CD14-positive monocyte (primary cell): ENCODE results near the gene HCAR3. TPM values are rescaled to one million over a fixed set of nuclear protein-coding genes. Genes with fewer than 3 reads are reported as not detected.

Source experiments
- DNase-seq, 3 donors: peaks; one replicate each; pipeline ENCODE4 v3.0.0-alpha.2; 2011 to 2022
- H2AFZ ChIP-seq: 2 replicates; pipeline ENCODE4 v1.6.0; 2012; ENCODE audit warnings: mild to moderate bottlenecking, low read depth, low read length, inconsistent platforms; ENCODE audit not compliant: insufficient read depth, poor library complexity, severe bottlenecking
- H3K27ac ChIP-seq, 2 donors: 1 replicate in 1 of 2; 2 replicates in 1 of 2; pipeline ENCODE4 v1.5.1; 2012 to 2013; ENCODE audit warnings: low read length in 2 of 2, control low read depth in 1 of 2, inconsistent platforms in 1 of 2, low read depth in 1 of 2, mild to moderate bottlenecking in 1 of 2
- H3K27me3 ChIP-seq, 2 donors: one replicate each; pipeline versions ENCODE4 v1.6.0 to v1.6.1; 2011 to 2013; ENCODE audit warnings: low read length in 2 of 2; ENCODE audit not compliant: control insufficient read depth in 2 of 2, insufficient read depth in 2 of 2
- H3K36me3 ChIP-seq, 2 donors: replicated peaks in 1 of 2; 1 replicate in 1 of 2; 2 replicates in 1 of 2; pipeline versions ENCODE4 v1.5.1 to v1.6.1; 2012 to 2013; ENCODE audit warnings: low read length in 2 of 2, control low read depth in 1 of 2, inconsistent platforms in 1 of 2, mild to moderate bottlenecking in 1 of 2; ENCODE audit not compliant: insufficient read depth in 2 of 2, control insufficient read depth in 1 of 2
- H3K4me1 ChIP-seq, 2 donors: 1 replicate in 1 of 2; 2 replicates in 1 of 2; pipeline versions ENCODE4 v1.5.1 to v1.6.1; 2012 to 2013; ENCODE audit warnings: low read length in 2 of 2, control low read depth in 1 of 2, inconsistent platforms in 1 of 2, mild to moderate bottlenecking in 1 of 2, moderate library complexity in 1 of 2; ENCODE audit not compliant: insufficient read depth in 2 of 2, control insufficient read depth in 1 of 2
- H3K4me2 ChIP-seq: replicated peaks from 2 replicates; pipeline ENCODE3; 2012; ENCODE audit warnings: low read length, moderate library complexity, mild to moderate bottlenecking; ENCODE audit not compliant: poor library complexity, severe bottlenecking; ENCODE audit errors: extremely low read depth
- H3K4me3 ChIP-seq, 3 experiments: fragments of 200-600 bp in 1 of 3; sonication (generic) in 1 of 3; replicated peaks in 1 of 3; 1 replicate in 2 of 3; 2 replicates in 1 of 3; pipeline ENCODE4 v1.5.1; 2011 to 2013; ENCODE audit warnings: low read length in 3 of 3, mild to moderate bottlenecking in 3 of 3, control low read depth in 2 of 3, low read depth in 2 of 3, inconsistent platforms in 1 of 3, moderate library complexity in 1 of 3
- H3K79me2 ChIP-seq: 2 replicates; pipeline ENCODE4 v1.6.0; 2012; ENCODE audit warnings: mild to moderate bottlenecking, control low read depth, inconsistent platforms, low read length, moderate library complexity; ENCODE audit not compliant: insufficient read depth
- H3K9ac ChIP-seq: 2 replicates; pipeline ENCODE4 v1.6.0; 2017; ENCODE audit warnings: low read length, mild to moderate bottlenecking; ENCODE audit not compliant: insufficient read depth, poor library complexity, severe bottlenecking
- H3K9me3 ChIP-seq, 2 donors: replicated peaks in 1 of 2; 1 replicate in 1 of 2; 2 replicates in 1 of 2; pipeline versions ENCODE4 v1.5.1 to v1.6.1; 2012 to 2013; ENCODE audit warnings: low read length in 2 of 2, control low read depth in 1 of 2; ENCODE audit not compliant: control insufficient read depth in 1 of 2, insufficient read depth in 1 of 2
- H4K20me1 ChIP-seq: 2 replicates; pipeline ENCODE4 v1.6.0; 2012; ENCODE audit warnings: mild to moderate bottlenecking, low read length, control low read depth, moderate library complexity; ENCODE audit not compliant: insufficient read depth
- H3K27ac Mint-ChIP-seq, 7 donors: one replicate each; pipeline ENCODE4 v1.8.0; 2020; ENCODE audit warnings: mild to moderate bottlenecking in 7 of 7, mixed read lengths in 7 of 7, moderate library complexity in 6 of 7, inconsistent platforms in 2 of 7
- H3K27me3 Mint-ChIP-seq, 3 donors: one replicate each; pipeline ENCODE4 v1.8.0; 2021 to 2022; ENCODE audit warnings: low read depth in 3 of 3, mild to moderate bottlenecking in 3 of 3, mixed read lengths in 3 of 3, moderate library complexity in 3 of 3, inconsistent platforms in 1 of 3
- H3K36me3 Mint-ChIP-seq, 2 donors: one replicate each; pipeline ENCODE4 v1.8.0; 2020; ENCODE audit warnings: mixed read lengths in 2 of 2, inconsistent platforms in 1 of 2, mild to moderate bottlenecking in 1 of 2
- H3K4me1 Mint-ChIP-seq: one replicate; pipeline ENCODE4 v1.8.0; 2020; ENCODE audit warnings: mild to moderate bottlenecking, mixed read lengths
- H3K4me3 Mint-ChIP-seq, 2 donors: one replicate each; pipeline ENCODE4 v1.8.0; 2020; ENCODE audit warnings: mild to moderate bottlenecking in 2 of 2, mixed read lengths in 2 of 2, moderate library complexity in 1 of 2
- H3K9me3 Mint-ChIP-seq, 7 donors: one replicate each; pipeline ENCODE4 v1.8.0; 2020 to 2022; ENCODE audit warnings: mixed read lengths in 7 of 7, mild to moderate bottlenecking in 6 of 7, moderate library complexity in 6 of 7, inconsistent platforms in 2 of 7
- CTCF ChIP-seq: fragments of 200-600 bp; IDR thresholded peaks from one replicate; pipeline ENCODE4 v1.8.0; 2022; ENCODE audit warnings: antibody characterized with exemption, mild to moderate bottlenecking
- WGBS: methylation state at CpG from one replicate; pipeline ENCODE4 v1.1.5; 2013; ENCODE audit warnings: missing lambda C conversion rate; ENCODE audit not compliant: insufficient coverage; 5-methylcytosine and 5-hydroxymethylcytosine counted together
- intact Hi-C, 2 donors: fragments of 100-400 bp; cut with micrococcal nuclease; formaldehyde crosslinking; loops; one replicate each; pipeline versions ENCODE4 v1.15.0 to v1.15.1; 2023
- polyA plus RNA-seq, 3 donors: library from polyadenylated mRNA; depleted of rRNA in 1 of 3; unstranded in 2 of 3; stranded (reverse) in 1 of 3; fragments of 300-500 nt in 2 of 3; fragments of >200 nt in 1 of 3; fragmentation: Illumina TruSeq in 2 of 3; gene quantifications; 1 replicate in 2 of 3; 2 replicates in 1 of 3; pipeline ENCODE4 v1.2.3, GENCODE V29; 2012 to 2021

Gene HCAR3
- polyA plus RNA-seq, 3 donors = 14.4 to 65.3 (median 23.7) TPM

- Histone ChIP-seq H3K27ac (peak overlapping the region; percentile 73 to 79), H3K4me3 (no peak overlapping the region), H3K9ac (peak overlapping the region; percentile 27), H3K79me2 (no peaks in the 10 kb centered on the region), H2AFZ (no peak overlapping the region), H3K9me3 (no peaks in the 10 kb centered on the region), H3K4me2 (peak overlapping the region; percentile 13), H3K27me3 (no peaks in the 10 kb centered on the region), H4K20me1 (no peaks in the 10 kb centered on the region), H3K36me3 (no peaks in the 10 kb centered on the region), H3K4me1 (peaks cover 44 to 45% of the 10 kb centered on the region in 2 donors)
- TF ChIP-seq CTCF = no peak
- peak overlapping the region in 1 of 2 donors; percentile 56 for H3K4me3 Mint-ChIP-seq
- H3K27ac Mint-ChIP-seq = peak overlapping the region; percentile 90 to 94 (median 92)
- no peaks in the 10 kb centered on the region for H3K36me3 Mint-ChIP-seq
- peak; percentile 92 to 95 (median 94) for DNase-seq
- H3K9me3 Mint-ChIP-seq = peaks cover 0 to 3% (median 2%) of the 10 kb centered on the region in 7 donors
- H3K27me3 Mint-ChIP-seq = peaks cover 0 to 2% (median 0%) of the 10 kb centered on the region in 3 donors
- 16% methylated on average over 4 of the region's 7 CpGs for WGBS
- intact Hi-C loops = loop anchor here in 1 of 2 donors (2.0 kb wide), 1 partner anchor 17 kb away; no protein-coding TSS in a partner anchor
- H3K4me1 Mint-ChIP-seq = peaks cover 28% of the 10 kb centered on the region
These were observed 27.4 kb upstream of the HCAR3 start for GRCh38 chr12:122743895-122744525.

GRCh38 chr12:122740351-122740750 lies 23.7 kb upstream of the HCAR3 start:
- TF ChIP-seq CTCF = no peak
- no peaks in the 10 kb centered on the region for H3K9me3 ChIP-seq
- Mint-ChIP-seq H3K36me3 (no peaks in the 10 kb centered on the region), H3K27ac (no peak overlapping the region), H3K4me1 (peaks cover 16% of the 10 kb centered on the region), H3K4me3 (no peak overlapping the region), H3K27me3 (peaks cover 2 to 3% (median 3%) of the 10 kb centered on the region in 3 donors), H3K9me3 (peaks cover 0 to 12% (median 2%) of the 10 kb centered on the region in 7 donors)
- H3K4me3 ChIP-seq = no peak overlapping the region
- peak in 1 of 3 donors; percentile 50 for DNase-seq
- 82% methylated on average over 6 of the region's 7 CpGs for WGBS
- H3K4me1 ChIP-seq = peaks cover 23 to 25% of the 10 kb centered on the region in 2 donors
- intact Hi-C loops = no loop called here
- H2AFZ ChIP-seq = no peak overlapping the region
- H3K9ac ChIP-seq = no peak overlapping the region
- H3K27me3 ChIP-seq = no peaks in the 10 kb centered on the region
- H3K4me2 ChIP-seq = no peak overlapping the region
- no peak overlapping the region for H3K27ac ChIP-seq
- H4K20me1 ChIP-seq = no peaks in the 10 kb centered on the region
- no peaks in the 10 kb centered on the region for H3K36me3 ChIP-seq
- H3K79me2 ChIP-seq = no peaks in the 10 kb centered on the region
